NCI-H524 treated with DMSO at 0.1 percent for 48 hours (cell line): Measurements from ENCODE around the gene GALNT14.

ENCODE experiments used
- DNase-seq: peaks from one replicate; lab custom pipeline; 2025; lab: John Stamatoyannopoulos, UW

Gene GALNT14

DNA sequence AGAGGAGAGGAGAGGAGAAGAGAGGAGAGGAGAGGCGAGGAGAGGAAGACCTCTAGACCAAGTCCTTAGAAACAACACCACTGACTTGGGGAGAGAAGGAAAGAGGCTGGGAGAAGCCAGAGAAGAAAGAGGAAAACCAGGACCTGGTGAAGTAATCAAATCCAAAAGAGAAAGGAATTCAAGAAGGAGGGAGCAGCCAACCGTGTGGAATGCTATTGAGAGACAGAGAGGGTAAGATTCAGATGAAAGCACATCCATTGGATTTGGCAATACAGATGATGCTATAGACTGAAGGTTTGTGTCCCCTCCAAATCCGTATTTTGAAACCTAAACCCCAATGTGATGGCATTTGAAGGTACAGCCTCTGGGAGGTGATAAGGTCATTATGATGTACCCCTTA, 50.7 kb downstream of the GALNT14 start:
- no peak for DNase-seq

DNA sequence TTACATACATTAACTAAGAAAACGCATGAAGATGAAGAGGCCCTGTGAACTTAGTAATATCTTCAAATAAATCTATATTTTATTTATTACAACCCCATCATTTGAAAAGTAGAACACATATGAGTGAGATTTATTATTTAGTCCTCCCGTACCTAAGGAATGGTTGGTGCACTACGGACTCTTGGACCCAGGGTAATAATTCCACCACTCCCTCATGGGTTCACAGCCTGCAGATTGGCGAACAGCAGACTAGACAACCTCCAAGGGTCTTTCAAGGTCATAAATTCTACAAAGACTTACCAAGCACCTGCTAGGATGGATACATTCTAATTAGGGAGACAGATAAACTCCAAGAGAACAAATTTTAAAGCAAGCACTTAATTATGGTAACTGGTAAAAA, 51.6 kb downstream of the GALNT14 start:
- no peak for DNase-seq

GRCh38 chr2:31083234-31083993, 54.8 kb downstream of the GALNT14 start:
- DNase-seq = no peak

DNA sequence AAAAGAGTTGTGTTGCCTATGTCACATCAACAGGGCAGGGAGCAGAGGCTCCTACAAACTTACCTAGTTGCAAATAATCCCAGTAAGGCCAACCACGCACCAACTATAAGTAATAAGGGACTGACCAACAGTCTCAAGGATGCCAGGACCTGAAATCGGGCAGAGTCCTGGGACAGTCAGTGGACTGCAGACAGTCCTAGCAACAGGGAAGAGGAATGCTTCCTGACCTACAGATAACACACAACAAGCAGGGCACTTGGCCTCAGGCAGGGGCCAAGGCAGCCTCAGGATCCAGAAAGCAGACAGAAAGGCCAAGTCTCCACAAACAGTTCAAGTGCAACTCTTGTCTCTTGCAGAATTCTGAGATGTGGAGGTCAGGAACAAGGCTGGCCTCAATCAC, 56.2 kb downstream of the GALNT14 start:
- no peak for DNase-seq

GRCh38 chr2:31081492-31081891, 56.7 kb downstream of the GALNT14 start:
- no peak for DNase-seq

- DNase-seq = no peak
Observed at GRCh38 chr2:31080361-31080760, 57.9 kb downstream of the GALNT14 start.

DNA sequence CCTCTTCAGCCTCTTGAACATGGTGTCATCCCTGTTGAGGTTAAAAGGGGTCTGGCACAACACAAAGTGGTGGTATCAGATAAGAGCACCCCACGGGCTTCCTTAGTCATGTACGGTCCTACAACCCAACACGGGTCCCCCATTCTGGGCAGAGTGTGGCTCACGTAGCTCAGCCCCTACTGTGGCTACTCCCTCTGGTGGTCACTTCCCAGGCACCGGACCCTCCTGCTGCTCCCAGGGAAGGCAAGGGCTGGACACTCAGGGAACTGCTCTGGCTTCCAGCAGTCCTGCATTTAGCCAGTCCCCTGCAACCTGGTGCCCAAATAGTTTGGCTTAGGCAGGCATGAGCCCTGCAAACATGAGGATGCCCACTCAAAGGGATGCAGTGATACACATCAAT, 58.6 kb downstream of the GALNT14 start:
- no peak for DNase-seq

DNA sequence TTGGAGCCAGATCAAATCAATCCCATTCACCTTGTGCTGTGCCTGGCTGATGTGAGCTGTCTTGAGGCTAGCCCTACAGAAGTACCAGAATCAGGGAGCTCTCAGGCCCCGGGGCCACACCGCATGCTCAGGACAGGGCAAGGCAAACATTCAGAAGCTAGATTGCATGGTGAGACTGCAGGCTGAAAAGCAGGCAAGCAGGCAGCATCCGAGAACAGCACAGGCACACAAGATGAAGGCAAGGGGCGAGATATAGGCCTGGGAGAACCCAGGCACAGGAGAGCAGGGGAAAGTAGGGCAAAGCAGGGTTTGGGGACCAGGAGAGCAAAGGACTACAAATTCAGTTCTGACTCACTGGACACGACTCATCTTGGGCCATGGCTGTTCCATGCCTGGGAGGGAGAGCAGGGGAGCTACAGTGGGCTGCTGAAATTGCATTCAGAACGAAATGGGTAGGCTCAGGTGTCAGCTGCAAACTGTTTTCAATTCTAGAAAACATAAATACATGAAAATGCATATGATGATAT, 59.6 kb downstream of the GALNT14 start:
- DNase-seq = no peak

DNA sequence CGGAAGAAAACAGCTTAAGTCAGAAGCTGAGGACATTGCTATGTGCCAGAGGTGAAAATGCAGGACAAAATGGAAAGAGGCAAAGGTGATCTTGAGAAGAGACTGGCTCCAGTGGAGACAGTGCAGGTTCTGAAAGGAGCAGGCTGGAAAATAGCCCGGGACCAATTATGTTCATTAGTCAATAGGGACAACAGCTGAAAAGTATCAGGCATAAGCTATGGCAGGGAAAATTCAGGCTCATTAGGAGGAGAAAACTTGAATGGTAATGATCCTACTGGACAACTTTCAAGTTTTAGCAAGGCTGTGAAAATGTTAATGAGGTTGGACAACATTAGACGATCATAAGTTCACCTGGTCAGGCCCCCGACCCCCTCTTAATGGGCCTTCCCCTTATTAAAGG, 60.2 kb downstream of the GALNT14 start:
- no peak for DNase-seq

- no peak for DNase-seq
Observed at GRCh38 chr2:31075941-31076590, 62.2 kb downstream of the GALNT14 start.

- DNase-seq = no peak
Observed at GRCh38 chr2:31075431-31075830, 62.8 kb downstream of the GALNT14 start.

GRCh38 chr2:31071741-31072140, 66.5 kb downstream of the GALNT14 start:
- DNase-seq = no peak

DNA sequence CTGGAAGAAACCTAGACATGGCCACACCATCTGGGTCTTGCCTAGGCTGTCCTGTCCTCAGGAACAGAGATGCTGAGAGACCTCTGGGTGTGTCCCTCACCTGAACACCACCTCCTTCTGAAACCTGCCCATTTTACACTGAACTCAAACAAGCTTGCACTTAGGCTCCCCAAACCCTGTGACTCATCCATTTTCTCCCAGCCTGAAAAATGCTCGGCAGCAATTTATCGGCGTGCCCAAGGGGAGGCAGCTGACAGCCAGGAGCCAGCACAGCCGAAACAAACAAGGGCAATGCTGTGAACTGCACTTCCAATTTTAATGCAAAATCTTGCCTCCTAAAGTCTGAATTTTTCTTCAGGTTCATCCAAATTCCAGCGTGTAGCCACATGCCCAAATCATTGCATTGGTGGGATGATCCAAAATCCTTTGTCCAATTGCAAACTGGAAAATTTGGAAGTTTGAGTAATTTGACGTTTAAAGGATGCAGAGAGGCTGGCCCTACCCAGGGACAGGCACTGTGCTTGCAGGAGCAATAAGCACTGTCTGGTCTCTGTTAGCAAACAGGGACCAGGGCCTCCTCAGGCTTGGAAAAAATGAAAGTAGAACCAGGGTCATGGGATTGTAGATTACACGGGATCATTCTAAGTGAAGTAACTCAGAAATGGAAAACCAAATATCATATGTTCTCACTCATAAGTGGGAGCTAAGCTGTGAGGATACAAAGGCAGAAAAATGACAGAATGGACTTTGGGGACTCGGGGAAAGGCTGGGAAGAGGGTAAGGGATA, 67.7 kb downstream of the GALNT14 start:
- no peak for DNase-seq

DNA sequence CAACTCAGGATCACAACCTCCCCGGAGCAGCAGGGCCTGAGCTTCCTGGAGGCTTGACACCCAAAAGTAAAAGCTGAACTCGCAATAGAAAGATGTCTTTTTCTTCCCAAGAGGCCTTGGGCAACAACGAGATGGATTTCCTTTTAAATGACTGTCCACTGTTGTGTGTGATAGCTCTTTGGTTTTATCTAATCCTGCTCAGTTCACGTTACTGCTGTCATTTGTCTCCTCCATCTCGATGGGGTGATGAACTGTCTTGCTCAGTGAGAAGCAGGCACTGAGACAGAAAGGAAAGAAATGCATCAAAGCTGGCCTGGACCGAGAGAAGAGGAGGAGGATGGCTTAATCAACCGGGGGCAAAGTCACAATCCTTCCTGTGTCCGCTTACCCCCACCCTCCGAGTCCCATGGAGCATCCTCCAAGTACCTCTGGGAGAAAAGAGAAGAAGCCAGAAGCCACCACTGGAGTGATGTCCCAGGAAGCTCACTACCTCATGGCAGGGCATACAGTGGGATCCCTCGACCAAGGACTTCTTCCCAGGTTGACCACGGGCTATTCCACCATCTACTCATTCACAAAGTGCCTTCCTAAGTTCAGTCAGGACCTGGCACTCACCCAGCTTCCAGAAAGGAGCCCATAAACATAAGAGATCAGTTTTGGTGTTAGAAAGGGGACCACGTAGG, 68.5 kb downstream of the GALNT14 start:
- DNase-seq = no peak

DNA sequence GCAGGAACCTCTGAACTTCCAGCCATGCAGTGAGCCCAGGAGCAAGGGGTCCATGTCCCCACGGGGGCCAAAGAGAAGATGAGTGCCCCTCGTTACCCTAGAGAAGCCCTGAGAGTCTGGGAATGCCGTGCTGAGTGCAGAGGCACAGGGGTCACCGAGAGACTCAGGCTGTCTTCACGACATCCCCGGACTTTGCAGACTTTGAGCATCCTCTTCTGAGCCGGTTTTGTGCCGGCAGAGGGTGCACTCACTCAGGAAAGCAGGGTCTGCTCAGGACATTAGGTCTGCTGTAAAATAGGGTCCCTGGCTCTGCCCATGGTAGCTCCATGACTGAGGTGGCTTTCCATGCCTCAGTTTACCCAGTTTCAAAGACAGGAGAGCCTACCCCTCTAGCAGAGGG, 71.0 kb downstream of the GALNT14 start:
- no peak for DNase-seq

GRCh38 chr2:31066551-31066950, 71.7 kb downstream of the GALNT14 start:
- DNase-seq = no peak

DNA sequence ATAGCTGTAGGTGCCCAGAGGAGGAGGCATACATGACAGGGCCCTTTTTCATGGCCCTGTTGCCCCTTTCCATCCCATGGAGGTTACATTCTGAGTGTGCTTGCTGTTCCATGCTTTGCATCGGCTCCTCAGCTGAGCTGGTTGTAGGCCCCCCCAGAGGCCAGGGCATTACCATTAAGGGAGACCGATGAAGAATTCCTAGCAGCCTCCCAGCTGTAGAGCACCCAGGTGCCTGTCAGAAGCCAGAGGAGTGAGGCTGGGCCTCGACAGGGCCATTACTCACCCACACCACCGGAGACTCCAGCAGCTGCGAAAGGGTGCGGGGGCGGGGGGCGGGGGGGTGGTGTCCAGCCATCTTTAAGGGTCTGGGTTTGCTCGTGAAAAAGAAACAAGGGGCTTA, 72.2 kb downstream of the GALNT14 start:
- no peak for DNase-seq

- no peak for DNase-seq
Observed at GRCh38 chr2:31065356-31065755, 72.9 kb downstream of the GALNT14 start.

- DNase-seq = no peak
Observed at GRCh38 chr2:31060397-31060796, 77.8 kb downstream of the GALNT14 start.

DNA sequence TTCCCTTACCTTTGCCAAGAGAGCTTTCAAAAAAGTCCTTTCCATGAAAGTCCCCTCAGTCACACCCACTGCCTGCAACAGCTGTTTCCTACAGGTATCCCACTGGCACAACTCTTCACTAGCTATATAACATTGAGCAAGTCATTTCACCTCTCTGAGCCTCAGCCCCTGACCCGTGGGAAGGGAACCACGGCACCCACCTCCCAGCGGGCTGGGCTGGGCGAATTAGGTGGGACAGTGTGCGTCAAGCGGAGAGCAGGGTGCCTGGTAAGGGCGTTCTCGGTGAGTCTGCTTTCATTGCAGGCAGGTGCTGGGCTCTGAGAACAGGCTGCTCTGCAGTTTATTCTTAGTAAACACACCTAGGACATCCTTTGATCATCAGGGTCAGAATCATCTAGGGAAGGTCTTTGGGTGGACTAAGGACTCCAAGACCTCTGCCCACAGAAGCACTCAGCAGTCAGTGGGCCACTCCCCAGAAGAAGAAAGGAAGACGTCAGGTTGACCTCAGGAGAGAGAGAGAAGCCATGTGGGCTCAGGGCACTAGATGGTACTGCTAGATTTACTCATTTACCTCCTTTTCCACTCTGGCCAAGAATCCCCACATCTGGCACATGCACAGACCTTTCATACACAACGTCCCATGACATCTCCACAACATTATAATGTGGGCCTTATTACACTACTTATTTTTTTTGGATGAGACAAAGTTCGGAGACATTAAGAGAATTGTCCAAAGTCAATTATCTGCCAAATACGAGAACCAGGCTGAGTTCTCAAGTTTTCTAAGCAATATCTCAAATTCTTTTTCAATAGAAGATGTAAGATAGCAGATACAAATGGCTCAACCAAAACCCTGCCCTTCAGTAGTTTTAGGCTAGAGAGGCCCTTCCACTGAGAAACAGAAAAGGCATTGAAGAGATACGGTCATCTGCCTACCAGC, 79.9 kb downstream of the GALNT14 start:
- DNase-seq = no peak

DNA sequence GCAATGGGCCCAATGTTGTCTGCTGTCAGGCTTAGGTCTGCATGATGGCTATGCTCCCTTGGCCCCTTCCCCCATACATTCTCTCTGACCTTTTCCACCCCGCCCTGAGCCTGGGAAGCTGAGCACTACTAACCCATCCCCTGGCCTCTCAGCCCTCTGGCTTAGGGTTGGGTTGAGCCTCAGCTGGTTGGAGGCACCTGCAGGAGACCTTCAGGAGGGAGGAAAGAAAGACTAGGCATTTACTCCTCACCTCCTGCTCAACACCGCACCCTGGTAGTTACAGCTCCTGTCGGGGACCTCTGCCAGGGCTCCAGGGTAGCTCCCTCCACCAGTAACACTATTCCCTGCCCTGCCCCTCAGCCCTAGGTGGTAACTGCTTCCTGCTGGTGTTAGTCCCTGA, 80.5 kb downstream of the GALNT14 start:
- DNase-seq = no peak
